GM10248 (cell line): Measurements from ENCODE around the gene EXTL1.

ENCODE experiments used
- CTCF ChIA-PET: fragments of 300-600 bp; sonication (Branson Sonifier 250); formaldehyde crosslinking; extraction: SDS; loops from one replicate; lab custom pipeline; 2021; ENCODE audit warnings: antibody characterized with exemption; lab: Yijun Ruan, JAX
- POLR2A ChIA-PET: fragments of 350-650 bp; sonication (Branson Sonifier 250); formaldehyde crosslinking; extraction: SDS; loops from one replicate; lab custom pipeline; 2020; ENCODE audit warnings: antibody characterized with exemption; lab: Yijun Ruan, JAX
- DNase-seq: peaks from one replicate; pipeline ENCODE4 v3.0.0; 2012; ENCODE audit errors: extremely low spot score
- TF ChIP-seq, protein P1 (sequence below): IDR thresholded peaks from 2 replicates; pipeline ENCODE4 v1.5.1; 2012; ENCODE audit warnings: mild to moderate bottlenecking, low read depth; ENCODE audit errors: extremely low read depth, missing control alignments, control extremely low read depth

The EXTL1 gene

DNA sequence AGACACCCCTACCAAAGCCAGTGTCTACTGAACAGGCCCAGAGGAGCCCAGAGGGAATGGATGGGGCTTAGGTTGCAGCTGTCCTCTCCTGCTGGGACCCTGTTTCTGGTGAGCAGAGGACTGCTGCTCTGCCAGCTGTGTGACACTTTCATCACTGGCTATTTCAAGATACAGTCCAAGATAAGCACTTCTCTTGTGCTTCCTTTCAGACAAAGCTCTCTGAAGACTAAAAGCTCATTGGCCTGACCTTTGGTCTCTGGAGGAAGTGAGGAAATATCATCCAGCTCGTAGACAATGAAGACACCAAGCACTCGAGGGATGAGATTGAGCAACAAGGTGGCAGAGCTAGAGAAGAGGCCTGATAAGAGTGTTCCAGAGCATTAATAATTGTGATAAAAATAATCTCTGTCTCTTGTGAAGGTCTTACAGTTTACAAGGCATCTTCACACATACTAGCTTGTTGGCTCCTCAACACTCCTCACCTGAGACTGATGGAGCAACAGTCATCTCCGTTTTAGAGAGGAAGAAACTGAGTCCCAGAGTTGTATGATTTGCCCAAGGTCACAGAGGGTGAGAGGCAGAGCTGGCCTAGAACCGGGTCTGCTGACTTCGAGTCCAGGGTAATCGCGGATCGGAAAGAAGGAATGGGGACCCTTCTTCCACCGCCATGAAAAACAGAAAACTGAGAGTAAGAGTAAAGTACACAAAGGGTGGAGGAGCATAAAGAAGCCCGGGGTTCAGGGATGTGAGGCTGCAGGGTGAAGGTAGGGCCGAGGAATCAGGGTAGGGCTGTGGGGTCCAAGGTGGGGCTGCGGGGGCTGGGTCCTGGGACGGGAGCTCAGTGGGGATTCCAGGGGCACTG is 24.4 kb upstream of the EXTL1 start:
- DNase-seq: peak; percentile 55
- ChIA-PET POLR2A (interaction anchor here (0.9 to 1.6 kb wide), 4 partner anchors 9 to 156 kb away, joined by 3 to 7 read pairs (median 4); no protein-coding TSS in a partner anchor), CTCF (interaction anchor here (0.6 to 14.0 kb wide), 46 partner anchors 9 to 237 kb away, joined by 3 to 357 read pairs (median 4); partner anchors contain the start of genes CEP85, EXTL1, PAQR7 and STMN1)
- TF ChIP-seq, protein P1, sequence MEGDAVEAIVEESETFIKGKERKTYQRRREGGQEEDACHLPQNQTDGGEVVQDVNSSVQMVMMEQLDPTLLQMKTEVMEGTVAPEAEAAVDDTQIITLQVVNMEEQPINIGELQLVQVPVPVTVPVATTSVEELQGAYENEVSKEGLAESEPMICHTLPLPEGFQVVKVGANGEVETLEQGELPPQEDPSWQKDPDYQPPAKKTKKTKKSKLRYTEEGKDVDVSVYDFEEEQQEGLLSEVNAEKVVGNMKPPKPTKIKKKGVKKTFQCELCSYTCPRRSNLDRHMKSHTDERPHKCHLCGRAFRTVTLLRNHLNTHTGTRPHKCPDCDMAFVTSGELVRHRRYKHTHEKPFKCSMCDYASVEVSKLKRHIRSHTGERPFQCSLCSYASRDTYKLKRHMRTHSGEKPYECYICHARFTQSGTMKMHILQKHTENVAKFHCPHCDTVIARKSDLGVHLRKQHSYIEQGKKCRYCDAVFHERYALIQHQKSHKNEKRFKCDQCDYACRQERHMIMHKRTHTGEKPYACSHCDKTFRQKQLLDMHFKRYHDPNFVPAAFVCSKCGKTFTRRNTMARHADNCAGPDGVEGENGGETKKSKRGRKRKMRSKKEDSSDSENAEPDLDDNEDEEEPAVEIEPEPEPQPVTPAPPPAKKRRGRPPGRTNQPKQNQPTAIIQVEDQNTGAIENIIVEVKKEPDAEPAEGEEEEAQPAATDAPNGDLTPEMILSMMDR: no peak

DNA sequence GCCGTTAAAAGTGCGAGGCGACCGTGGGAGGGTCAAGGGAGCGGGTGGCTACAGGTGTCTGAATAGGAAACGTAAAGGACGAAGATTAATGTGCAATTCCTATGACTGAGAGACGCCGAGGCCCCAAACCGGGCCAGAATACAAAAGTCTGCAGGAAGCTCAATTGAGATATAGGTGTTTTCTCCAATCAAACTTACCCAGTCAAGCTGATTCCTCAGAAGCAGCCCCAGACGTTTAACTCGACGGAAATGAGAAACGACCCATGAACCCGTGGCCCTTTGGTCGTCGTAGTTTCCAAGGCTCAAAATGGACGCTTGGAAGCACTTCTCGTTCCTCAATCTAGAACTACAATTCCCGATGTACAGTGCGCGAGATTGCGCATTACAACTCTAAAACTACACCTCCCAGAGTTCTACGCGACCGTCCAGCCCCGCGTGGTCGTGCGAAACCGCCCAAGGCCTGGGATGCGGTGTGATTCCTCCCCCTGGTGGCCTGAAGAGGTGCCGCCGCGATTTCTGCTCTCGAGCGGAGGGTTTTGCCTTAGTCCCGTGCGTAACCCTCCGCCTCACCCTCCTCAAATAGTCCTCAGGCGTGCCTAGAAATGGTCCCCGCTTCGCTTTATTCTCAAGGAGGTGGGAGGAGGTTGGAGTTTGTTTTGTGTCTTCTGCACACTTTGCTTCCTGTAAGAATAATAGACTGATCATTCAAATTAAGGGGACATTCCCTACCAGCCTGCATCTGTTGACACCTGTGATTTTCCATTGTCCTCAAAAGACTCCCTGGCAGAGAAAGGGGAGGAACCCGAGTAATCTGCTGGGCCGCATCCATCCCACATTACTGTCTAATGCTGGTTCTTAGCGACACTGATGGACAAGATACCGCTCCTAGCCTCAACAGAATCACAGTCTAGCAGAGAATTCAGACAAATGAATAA is 23.5 kb upstream of the EXTL1 start, which contains the start of gene PAFAH2:
TSS of gene PAFAH2 (minus strand) at position 236 of the 934 bp plus-strand sequence. CDS start 7,247 bp downstream, outside the sequence.
- POLR2A ChIA-PET: interaction anchor here (0.9 to 1.6 kb wide), 4 partner anchors 10 to 157 kb away, joined by 3 to 7 read pairs (median 4); no protein-coding TSS in a partner anchor
- DNase-seq: peak; percentile 93
- TF ChIP-seq, protein P1: peak; percentile 97
- CTCF ChIA-PET: interaction anchor here (0.6 to 14.0 kb wide), 47 partner anchors 10 to 236 kb away, joined by 3 to 357 read pairs (median 4); partner anchors contain the start of genes CEP85, EXTL1, PAQR7 and STMN1

- DNase-seq: no peak
- POLR2A ChIA-PET: interaction anchor here (0.6 kb wide), 1 partner anchor 178 kb away, joined by 5 read pairs; no protein-coding TSS in a partner anchor
- TF ChIP-seq, protein P1: no peak
- CTCF ChIA-PET: interaction anchor here (0.7 to 14.0 kb wide), 11 partner anchors 10 to 185 kb away, joined by 3 to 357 read pairs (median 3); partner anchors contain the start of gene STMN1
Observed at GRCh38 chr1:25999041-25999800, 22.4 kb upstream of the EXTL1 start.

- CTCF ChIA-PET: interaction anchor here (1.0 to 14.0 kb wide), 3 partner anchors 14 to 107 kb away, joined by 3 to 357 read pairs (median 7); partner anchors contain the start of gene STMN1
- DNase-seq: no peak
- TF ChIP-seq, protein P1: no peak
- POLR2A ChIA-PET: interaction anchor here (0.5 kb wide), 1 partner anchor 1171 kb away, joined by 3 read pairs; no protein-coding TSS in a partner anchor
Observed at GRCh38 chr1:26003262-26003661, 18.3 kb upstream of the EXTL1 start.

DNA sequence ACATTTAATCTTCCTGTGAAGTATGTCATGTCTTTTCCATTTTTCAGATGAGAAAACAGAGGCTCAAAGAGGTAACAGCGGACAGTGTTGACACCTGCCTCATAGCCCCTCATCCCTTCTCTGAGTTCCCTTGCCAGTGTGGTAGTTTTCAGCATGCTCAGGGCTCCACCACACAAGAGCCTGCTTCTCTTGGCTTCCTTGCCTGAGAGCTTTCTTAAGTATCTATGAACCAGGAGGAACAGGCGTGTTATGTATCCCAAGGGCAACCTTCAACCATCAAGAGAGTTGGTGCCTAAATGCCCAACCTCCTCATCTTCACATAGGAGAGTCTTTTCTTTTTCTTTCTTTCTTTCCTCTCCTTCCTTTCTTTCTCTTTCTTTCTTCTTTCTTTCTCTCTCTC is 17.8 kb upstream of the EXTL1 start:
- no peak for DNase-seq
- TF ChIP-seq, protein P1: no peak
- POLR2A ChIA-PET: no interaction called here
- CTCF ChIA-PET: interaction anchor here (1.0 to 14.0 kb wide), 2 partner anchors 31 to 107 kb away, joined by 3 to 357 read pairs; partner anchors contain the start of gene STMN1
